ENCODE data around the gene ST3GAL6. TPM values are rescaled to one million over a fixed set of nuclear protein-coding genes. Genes with fewer than 3 reads are reported as not detected.
"Not testable (repeated sequence)": the region's sequence is repeated elsewhere in the genome, so short reads cannot be mapped to it uniquely, and the experiment has no call there.

The ST3GAL6 gene
- total RNA-seq, 4 donors from 2014 or later = 7.4 to 15.0 (median 11.3) TPM

DNA sequence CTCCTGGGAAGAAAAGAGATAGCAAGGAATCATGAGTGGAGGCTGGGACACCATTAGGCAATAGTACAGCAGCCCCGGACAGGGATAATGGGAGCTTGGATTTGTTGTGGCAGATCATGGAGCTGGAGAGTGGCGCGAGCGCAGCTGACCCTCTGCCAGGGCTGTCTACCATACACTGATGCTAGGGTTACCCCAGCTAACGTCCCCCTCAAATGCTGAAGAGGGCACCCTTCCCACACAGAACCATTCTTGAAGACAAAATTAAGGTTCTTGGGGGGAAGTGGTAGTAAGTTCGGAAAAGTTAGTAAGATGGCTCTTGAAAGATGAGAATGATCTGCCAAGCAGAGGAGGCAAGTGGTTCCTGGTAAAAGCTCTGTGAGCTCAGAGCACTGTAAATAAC lies 61.1 kb downstream of the ST3GAL6 start:
- Histone ChIP-seq H3K9me3 (peaks cover 0 to under 1% (median 0%) of the 10 kb centered on the region in 3 donors), H3K36me3 (no peaks in the 10 kb centered on the region), H3K4me1 (no peaks in the 10 kb centered on the region), H3K4me3 (no peak overlapping the region), H3K27ac (no peak overlapping the region), H3K27me3 (no peaks in the 10 kb centered on the region)
- DNase-seq (no peak), ATAC-seq (no peak)
- TF ChIP-seq CTCF (IDR thresholded peaks at IDR 0.05 in 4 of 5, conservative IDR thresholded peaks at IDR 0.05 in 1 of 5) (no peak), POLR2A (IDR thresholded peaks at IDR 0.05) (no peak)
- intact Hi-C loops (cut with DNase I; ENCODE audit: low total_unique reads) = no loop called here
- in situ Hi-C loops (cut with MboI; ENCODE audit: low sequenced_read_pairs in 4 of 4) = loop anchor here in 2 of 4 donors (25.0 kb wide), 3 partner anchors 338 to 938 kb away; partner anchors contain the start of gene GABRR3 (in 1 of the 2)

- Histone ChIP-seq H3K27ac (no peak overlapping the region), H3K9me3 (peaks cover 0 to 3% (median 0%) of the 10 kb centered on the region in 3 donors), H3K4me1 (no peaks in the 10 kb centered on the region), H3K4me3 (no peak overlapping the region), H3K27me3 (no peaks in the 10 kb centered on the region), H3K36me3 (no peaks in the 10 kb centered on the region)
- TF ChIP-seq CTCF (IDR thresholded peaks at IDR 0.05 in 4 of 5, conservative IDR thresholded peaks at IDR 0.05 in 1 of 5) (no peak), POLR2A (IDR thresholded peaks at IDR 0.05) (no peak)
- ATAC-seq = no peak
- in situ Hi-C loops (cut with MboI; ENCODE audit: low sequenced_read_pairs in 4 of 4) = no loop called here
- intact Hi-C loops (cut with DNase I; ENCODE audit: low total_unique reads) = no loop called here
- no peak for DNase-seq
Measured at GRCh38 chr3:98826126-98826525, 63.0 kb downstream of the ST3GAL6 start.

- intact Hi-C loops (cut with DNase I; ENCODE audit: low total_unique reads) = no loop called here
- ATAC-seq = no peak
- H3K36me3 ChIP-seq = no peaks in the 10 kb centered on the region
Measured at GRCh38 chr3:98827221-98827920, 64.2 kb downstream of the ST3GAL6 start.

GRCh38 chr3:98829246-98829832 lies 66.2 kb downstream of the ST3GAL6 start:
- H3K4me1 ChIP-seq = no peaks in the 10 kb centered on the region
- intact Hi-C loops (cut with DNase I; ENCODE audit: low total_unique reads) (no loop called here), in situ Hi-C loops (cut with MboI; ENCODE audit: low sequenced_read_pairs in 4 of 4) (no loop called here)
- H3K4me3 ChIP-seq = no peak overlapping the region
- ATAC-seq (no peak), DNase-seq (no peak)
- H3K27ac ChIP-seq = no peak overlapping the region
- no peaks in the 10 kb centered on the region for H3K27me3 ChIP-seq
- TF ChIP-seq POLR2A (IDR thresholded peaks at IDR 0.05) (no peak), CTCF (IDR thresholded peaks at IDR 0.05 in 4 of 5, conservative IDR thresholded peaks at IDR 0.05 in 1 of 5) (no peak)
- H3K36me3 ChIP-seq = no peaks in the 10 kb centered on the region
- H3K9me3 ChIP-seq = peaks cover 0 to 3% (median 0%) of the 10 kb centered on the region in 3 donors

More at GRCh38 chr3:98827221-98827920, 64.2 kb downstream of the ST3GAL6 start:
- H3K4me3 ChIP-seq = no peak overlapping the region
- H3K27me3 ChIP-seq = no peaks in the 10 kb centered on the region
- peaks cover 0 to 3% (median 0%) of the 10 kb centered on the region in 3 donors for H3K9me3 ChIP-seq
- no peaks in the 10 kb centered on the region for H3K4me1 ChIP-seq
- no peak for TF ChIP-seq POLR2A (IDR thresholded peaks at IDR 0.05)
- no peak for TF ChIP-seq CTCF (IDR thresholded peaks at IDR 0.05 in 4 of 5, conservative IDR thresholded peaks at IDR 0.05 in 1 of 5)
- no peak overlapping the region for H3K27ac ChIP-seq
- no peak for DNase-seq
- in situ Hi-C loops (cut with MboI; ENCODE audit: low sequenced_read_pairs in 4 of 4) = no loop called here

- H3K4me3 ChIP-seq; intact Hi-C loops (cut with DNase I; ENCODE audit: low total_unique reads); H3K27ac ChIP-seq; DNase-seq; H3K27me3 ChIP-seq; H3K9me3 ChIP-seq; H3K36me3 ChIP-seq; ATAC-seq; H3K4me1 ChIP-seq; in situ Hi-C loops (cut with MboI; ENCODE audit: low sequenced_read_pairs in 4 of 4): not testable (repeated sequence)
Measured at GRCh38 chr3:98831060-98831459, 67.9 kb downstream of the ST3GAL6 start.

Data from gastrocnemius medialis (tissue), 4 donors.